GOT3 (cell line): ENCODE results near the gene METTL4.

ENCODE experiments used
- DNase-seq: peaks from one replicate; lab custom pipeline; 2025; ENCODE audit warnings: mixed read lengths; lab: John Stamatoyannopoulos, UW

Gene METTL4

GRCh38 chr18:2571200-2572170 lies at the start of gene METTL4, which contains the start of gene NDC80:
Gene METTL4 (minus strand): TSS chr18:2571505. CDS start chr18:2567216, 4,289 bp downstream.
Gene NDC80 (plus strand): TSS chr18:2571557. CDS start chr18:2572986, 1,429 bp downstream.
- DNase-seq = peak; percentile 52

GRCh38 chr18:2618009-2618408 lies 46.7 kb upstream of the METTL4 start:
- DNase-seq = no peak

GRCh38 chr18:2617401-2617998 lies 46.2 kb upstream of the METTL4 start:
- no peak for DNase-seq

- DNase-seq = no peak
These were observed 41.7 kb upstream of the METTL4 start for GRCh38 chr18:2612996-2613395.

- DNase-seq = no peak
These were observed 39.2 kb upstream of the METTL4 start for GRCh38 chr18:2610549-2610948.

GRCh38 chr18:2609604-2610003 lies 38.3 kb upstream of the METTL4 start:
- no peak for DNase-seq

- no peak for DNase-seq
These were observed 35.0 kb upstream of the METTL4 start for GRCh38 chr18:2606335-2606734.

GRCh38 chr18:2602844-2603243 lies 31.5 kb upstream of the METTL4 start:
- DNase-seq = no peak

- no peak for DNase-seq
These were observed 26.3 kb upstream of the METTL4 start for GRCh38 chr18:2597639-2598038.

GRCh38 chr18:2590303-2590702 lies 19.0 kb upstream of the METTL4 start:
- DNase-seq = no peak

GRCh38 chr18:2589345-2590068 lies 18.2 kb upstream of the METTL4 start:
- no peak for DNase-seq

- DNase-seq = no peak
These were observed 17.5 kb upstream of the METTL4 start for GRCh38 chr18:2588666-2589344.

GRCh38 chr18:2587788-2588187 lies 16.5 kb upstream of the METTL4 start:
- DNase-seq = no peak

- DNase-seq = no peak
These were observed 2.1 kb upstream of the METTL4 start for GRCh38 chr18:2573408-2573807.

GRCh38 chr18:2572892-2573291 lies 1.6 kb upstream of the METTL4 start:
- DNase-seq = no peak

- no peak for DNase-seq
These were observed 865 bp upstream of the METTL4 start for GRCh38 chr18:2572171-2572569.

GRCh38 chr18:2570772-2571199 lies 519 bp downstream of the METTL4 start:
- peak; percentile 52 for DNase-seq

- no peak for DNase-seq
These were observed 1.7 kb downstream of the METTL4 start for GRCh38 chr18:2569338-2570207.

- no peak for DNase-seq
These were observed 2.7 kb downstream of the METTL4 start for GRCh38 chr18:2568605-2569004.

- DNase-seq = no peak
These were observed 3.2 kb downstream of the METTL4 start for GRCh38 chr18:2568129-2568528.

- DNase-seq = no peak
These were observed 6.9 kb downstream of the METTL4 start for GRCh38 chr18:2564373-2564772.
